BLaER1 (cell line): ENCODE results near the gene MAGEA4.
"Not testable (repeated sequence)": the region's sequence is repeated elsewhere in the genome, so short reads cannot be mapped to it uniquely, and the experiment has no call there.

ENCODE experiments used
- H3K27ac ChIP-seq: shearing (Covaris generic); formaldehyde crosslinking; 2 replicates; pipeline ENCODE4 v1.8.1; 2022
- H3K27me3 ChIP-seq: shearing (Covaris generic); formaldehyde crosslinking; 2 replicates; pipeline ENCODE4 v1.8.1; 2022
- H3K36me3 ChIP-seq: shearing (Covaris generic); formaldehyde crosslinking; 2 replicates; pipeline ENCODE4 v1.8.1; 2022
- H3K4me1 ChIP-seq: shearing (Covaris generic); formaldehyde crosslinking; 2 replicates; pipeline ENCODE4 v1.8.1; 2022
- H3K4me2 ChIP-seq: shearing (Covaris generic); formaldehyde crosslinking; 2 replicates; pipeline ENCODE4 v1.8.1; 2022
- H3K4me3 ChIP-seq: shearing (Covaris generic); formaldehyde crosslinking; 2 replicates; pipeline ENCODE4 v1.8.1; 2022
- H3K9ac ChIP-seq: shearing (Covaris generic); formaldehyde crosslinking; 2 replicates; pipeline ENCODE4 v1.8.1; 2022
- H3K9me3 ChIP-seq: shearing (Covaris generic); formaldehyde crosslinking; 2 replicates; pipeline ENCODE4 v1.8.1; 2022
- H4K20me1 ChIP-seq: shearing (Covaris generic); formaldehyde crosslinking; 2 replicates; pipeline ENCODE4 v1.8.1; 2022
- Cebpa-rat ChIP-seq: shearing (Covaris generic); IDR thresholded peaks from 2 replicates; pipeline ENCODE4 v1.8.1; 2022

MAGEA4 gene

DNA sequence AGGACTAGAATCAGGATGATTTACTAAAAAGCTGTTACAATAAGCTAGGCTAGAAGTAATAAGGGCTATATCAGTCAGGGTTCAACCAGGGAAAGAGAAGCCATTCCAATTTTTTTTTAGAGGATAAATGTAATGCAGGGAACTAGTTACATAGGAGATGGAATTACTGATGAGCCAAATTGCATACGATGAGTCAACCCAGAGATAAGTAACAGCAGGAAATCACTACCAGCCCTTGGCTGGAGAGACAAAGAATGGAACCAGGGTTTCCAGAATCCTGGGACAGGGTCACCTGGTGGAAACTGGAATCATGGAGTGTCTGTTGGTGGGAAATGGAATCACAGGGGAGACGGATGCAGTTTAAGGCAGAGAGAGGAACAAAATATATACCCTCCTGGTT is 13.1 kb upstream of the MAGEA4 start:
- H3K36me3 ChIP-seq, result no peaks in the 10 kb centered on the region

DNA sequence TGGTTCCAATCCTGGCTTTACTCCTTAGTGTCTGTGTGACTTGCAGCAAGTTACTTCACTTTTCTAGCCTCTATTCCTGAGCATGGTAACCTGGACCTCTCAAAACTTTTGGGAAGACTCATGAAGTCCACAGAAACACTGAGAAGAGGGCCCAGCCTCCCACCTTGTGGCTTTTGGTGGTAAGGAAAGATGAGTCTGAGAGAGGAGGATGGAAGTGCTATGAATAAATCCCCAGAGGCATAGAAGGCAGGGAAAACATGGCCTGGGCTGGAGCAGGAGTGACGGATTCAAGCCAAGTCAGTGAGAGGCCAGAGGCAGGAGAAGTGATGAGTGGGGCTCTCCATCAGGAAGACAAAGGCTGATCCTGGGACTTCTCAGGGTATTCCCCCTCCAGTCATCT is 10.9 kb upstream of the MAGEA4 start:
- no peak for TF ChIP-seq Cebpa-rat
- peaks cover 90% of the 10 kb centered on the region for H3K27me3 ChIP-seq
- no peak overlapping the region for H3K4me2 ChIP-seq

More for the DNA sequence above, 13.1 kb upstream of the MAGEA4 start:
- Histone ChIP-seq H3K4me3 (no peak overlapping the region), H3K27me3 (peaks cover 98% of the 10 kb centered on the region), H4K20me1 (no peaks in the 10 kb centered on the region), H3K9me3 (no peaks in the 10 kb centered on the region), H3K4me2 (no peak overlapping the region), H3K27ac (no peak overlapping the region), H3K4me1 (no peaks in the 10 kb centered on the region), H3K9ac (no peak overlapping the region)
- no peak for TF ChIP-seq Cebpa-rat

DNA sequence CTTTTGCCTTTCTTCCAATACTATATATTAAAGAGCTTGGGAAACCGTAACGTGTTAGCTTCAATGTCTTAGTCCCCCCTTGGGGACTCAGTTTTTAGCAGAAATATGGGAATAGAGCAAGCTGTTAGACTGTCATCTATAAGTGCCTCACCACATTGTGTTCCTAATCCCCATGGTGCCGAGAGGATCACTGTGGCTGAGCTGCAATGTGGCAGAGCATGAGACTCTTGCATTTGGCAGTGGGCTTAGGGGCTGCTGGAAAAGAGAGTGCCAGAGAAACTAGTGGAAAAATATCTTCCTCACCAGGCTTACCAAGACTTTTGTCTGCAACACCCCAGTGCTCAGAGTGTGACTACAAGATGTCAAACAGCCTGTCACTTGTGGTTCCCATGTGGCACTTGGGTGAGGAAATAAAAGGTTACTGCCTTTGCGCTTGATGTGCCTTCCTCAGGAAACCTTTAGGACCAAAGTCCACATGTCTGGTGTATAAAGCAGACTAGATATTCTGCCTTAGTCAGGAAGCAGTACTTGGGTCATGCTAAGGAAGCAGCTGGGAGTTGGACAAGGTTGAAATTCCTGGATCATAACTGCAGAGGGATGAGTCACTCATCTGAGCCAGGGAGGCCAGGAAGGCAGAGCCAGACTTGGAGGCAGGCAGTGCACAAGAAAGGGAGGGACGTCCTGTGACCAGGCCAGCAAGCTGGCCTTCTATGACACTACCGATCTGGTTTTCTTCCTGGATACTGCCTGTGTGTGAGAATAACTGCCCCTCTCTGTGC is 9.7 kb upstream of the MAGEA4 start:
- Histone ChIP-seq H3K4me2 (no peak overlapping the region), H3K9me3 (no peaks in the 10 kb centered on the region), H3K27me3 (peaks cover 87% of the 10 kb centered on the region), H3K27ac (no peak overlapping the region), H3K4me1 (no peaks in the 10 kb centered on the region), H3K9ac (no peak overlapping the region), H3K36me3 (no peaks in the 10 kb centered on the region), H4K20me1 (no peaks in the 10 kb centered on the region), H3K4me3 (no peak overlapping the region)
- TF ChIP-seq Cebpa-rat, result no peak

More for the DNA sequence above, 10.9 kb upstream of the MAGEA4 start:
- H3K27ac ChIP-seq, result no peak overlapping the region
- no peaks in the 10 kb centered on the region for H4K20me1 ChIP-seq
- no peaks in the 10 kb centered on the region for H3K4me1 ChIP-seq
- no peak overlapping the region for H3K9ac ChIP-seq
- no peaks in the 10 kb centered on the region for H3K9me3 ChIP-seq
- no peak overlapping the region for H3K4me3 ChIP-seq
- no peaks in the 10 kb centered on the region for H3K36me3 ChIP-seq

DNA sequence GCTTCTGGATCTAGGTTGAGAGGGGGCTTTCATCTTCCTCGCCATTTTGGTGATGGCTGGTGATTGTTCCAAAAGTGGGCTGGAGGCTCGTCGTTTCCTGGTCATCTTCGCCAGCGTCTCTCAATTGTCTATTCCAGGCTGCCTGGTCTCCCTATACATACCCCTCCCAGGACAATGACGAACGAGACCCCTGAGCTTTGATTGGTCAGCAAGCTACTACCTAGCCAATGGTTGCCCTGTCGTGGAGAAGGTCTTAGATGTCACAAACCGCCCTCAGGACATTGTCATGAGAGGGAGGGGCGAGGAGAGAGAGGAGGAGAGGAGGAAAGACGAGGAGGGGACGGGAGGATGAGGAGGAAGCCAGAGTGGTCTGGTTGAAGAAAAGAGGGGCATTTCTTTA is 7.7 kb upstream of the MAGEA4 start:
- H3K9me3 ChIP-seq, result no peaks in the 10 kb centered on the region
- no peak for TF ChIP-seq Cebpa-rat

DNA sequence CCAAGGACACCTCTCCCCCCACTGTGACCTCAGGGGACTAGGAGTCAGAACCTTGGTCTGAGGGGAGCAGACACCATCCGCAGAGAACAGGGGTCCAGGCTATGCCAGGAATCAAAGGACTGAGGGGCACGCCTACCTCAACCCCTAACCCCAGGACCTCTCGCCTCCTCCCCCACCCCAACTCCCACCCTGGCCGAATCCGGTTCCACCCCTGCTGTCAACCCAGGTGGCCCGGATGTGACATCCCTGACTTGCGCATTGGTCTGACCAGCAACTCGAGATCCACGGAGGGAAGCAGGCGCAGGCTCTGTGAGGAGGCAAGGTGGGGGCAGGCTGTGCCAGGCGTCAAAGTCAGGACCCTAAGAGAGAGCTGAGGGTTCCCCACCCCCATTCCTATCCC is 468 bp upstream of the MAGEA4 start:
- no peaks in the 10 kb centered on the region for H4K20me1 ChIP-seq
- TF ChIP-seq Cebpa-rat, result no peak

More for the DNA sequence above, 7.7 kb upstream of the MAGEA4 start:
- H3K4me1 ChIP-seq, result no peaks in the 10 kb centered on the region
- no peak overlapping the region for H3K4me2 ChIP-seq
- H3K4me3 ChIP-seq, result no peak overlapping the region
- no peak overlapping the region for H3K27ac ChIP-seq
- no peaks in the 10 kb centered on the region for H4K20me1 ChIP-seq
- peaks cover 85% of the 10 kb centered on the region for H3K27me3 ChIP-seq
- H3K36me3 ChIP-seq, result no peaks in the 10 kb centered on the region
- H3K9ac ChIP-seq, result no peak overlapping the region

DNA sequence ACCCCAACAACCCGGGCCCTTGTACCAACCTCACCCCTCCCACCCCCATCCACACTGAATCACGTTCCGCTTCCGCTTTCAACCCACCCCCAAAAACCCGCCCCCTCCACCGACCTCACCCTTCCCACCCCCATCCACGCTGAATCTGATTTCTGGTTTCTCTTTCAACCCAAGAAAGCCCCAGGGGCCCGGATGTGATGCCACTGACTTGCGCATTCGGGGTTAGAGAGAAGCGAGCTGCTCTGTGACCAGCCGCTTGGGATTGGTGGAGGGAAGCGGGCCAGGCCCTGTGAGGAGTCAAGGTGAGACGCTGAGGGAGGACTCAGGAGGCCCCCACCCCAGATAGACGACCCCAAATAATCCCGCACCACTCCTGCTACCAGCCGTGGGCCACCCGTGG is 6.0 kb downstream of the MAGEA4 start:
- H3K27ac ChIP-seq, H3K4me1 ChIP-seq, H3K36me3 ChIP-seq, H3K4me2 ChIP-seq, H3K9ac ChIP-seq, H4K20me1 ChIP-seq, H3K4me3 ChIP-seq: not testable (repeated sequence)
- peaks cover 10% of the 10 kb centered on the region; the same call in 1 of the 2 replicates for H3K9me3 ChIP-seq
- peaks cover 15% of the 10 kb centered on the region; the same call in 1 of the 2 replicates for H3K27me3 ChIP-seq

More for the DNA sequence above, 468 bp upstream of the MAGEA4 start:
- Histone ChIP-seq H3K9ac (no peak overlapping the region), H3K9me3 (no peaks in the 10 kb centered on the region), H3K4me1 (no peaks in the 10 kb centered on the region), H3K36me3 (no peaks in the 10 kb centered on the region), H3K27me3 (peaks cover 33% of the 10 kb centered on the region), H3K4me2 (no peak overlapping the region), H3K27ac (no peak overlapping the region), H3K4me3 (no peak overlapping the region)

DNA sequence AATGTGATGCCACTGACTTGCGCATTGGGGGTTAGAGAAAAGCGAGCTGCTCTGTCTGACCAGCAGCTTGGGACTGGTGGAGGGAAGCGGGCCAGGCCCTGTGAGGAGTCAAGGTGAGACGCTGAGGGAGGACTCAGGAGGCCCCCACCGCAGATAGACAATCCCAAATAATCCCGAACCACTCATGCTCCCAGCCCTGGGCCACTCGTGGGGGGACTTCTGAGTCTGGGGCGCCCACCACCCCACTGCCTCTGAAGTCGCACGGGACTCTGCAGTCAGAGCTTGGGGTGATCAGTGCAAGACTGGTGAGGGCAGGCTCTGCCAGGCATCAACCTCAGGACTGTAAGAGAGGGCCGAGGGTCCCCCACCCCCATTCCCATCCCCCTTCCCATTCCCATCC is 6.9 kb downstream of the MAGEA4 start:
- H3K27ac ChIP-seq, result no peak overlapping the region
- H3K9me3 ChIP-seq, result peaks cover 10% of the 10 kb centered on the region; the same call in 1 of the 2 replicates

DNA sequence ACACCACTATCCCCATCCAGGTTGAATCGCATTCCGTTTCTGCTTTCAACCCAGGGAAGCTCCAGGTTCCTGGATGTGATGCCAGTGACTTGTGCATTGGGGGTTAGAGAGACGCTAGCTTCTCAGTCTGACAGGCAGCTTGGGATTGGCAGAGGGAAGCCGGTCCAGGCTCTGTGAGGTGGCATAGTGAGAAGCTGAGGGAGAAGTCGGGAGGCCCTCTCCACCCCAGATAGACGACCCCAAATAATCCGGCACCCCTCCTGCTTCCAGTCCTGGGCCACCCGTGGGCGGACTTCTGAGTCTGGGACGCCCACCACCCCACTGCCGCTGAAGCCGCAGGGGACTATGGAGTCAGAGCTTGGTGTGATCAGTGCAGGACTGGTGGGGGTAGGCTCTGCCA is 7.4 kb downstream of the MAGEA4 start:
- Histone ChIP-seq H3K27me3 (peaks cover 28% of the 10 kb centered on the region), H3K27ac (no peak overlapping the region), H4K20me1 (no peaks in the 10 kb centered on the region; the same call in 1 of the 2 replicates), H3K36me3 (no peaks in the 10 kb centered on the region), H3K4me1 (no peaks in the 10 kb centered on the region), H3K9me3 (peaks cover 10% of the 10 kb centered on the region; the same call in 1 of the 2 replicates), H3K4me2 (no peak overlapping the region), H3K9ac (no peak overlapping the region), H3K4me3 (no peak overlapping the region)
- no peak for TF ChIP-seq Cebpa-rat

More for the DNA sequence above, 6.9 kb downstream of the MAGEA4 start:
- Histone ChIP-seq H3K4me3 (no peak overlapping the region), H3K4me1 (no peaks in the 10 kb centered on the region), H3K27me3 (peaks cover 23% of the 10 kb centered on the region), H3K4me2 (no peak overlapping the region), H3K36me3 (no peaks in the 10 kb centered on the region), H3K9ac (no peak overlapping the region), H4K20me1 (no peaks in the 10 kb centered on the region; the same call in 1 of the 2 replicates)
- TF ChIP-seq Cebpa-rat, result no peak

- Histone ChIP-seq H3K27me3 (peaks cover 33% of the 10 kb centered on the region), H3K4me2 (no peak overlapping the region), H3K9me3 (peaks cover 10% of the 10 kb centered on the region; the same call in 1 of the 2 replicates), H3K4me3 (no peak overlapping the region), H3K36me3 (no peaks in the 10 kb centered on the region), H4K20me1 (no peaks in the 10 kb centered on the region; the same call in 1 of the 2 replicates), H3K4me1 (no peaks in the 10 kb centered on the region), H3K27ac (no peak overlapping the region), H3K9ac (no peak overlapping the region)
- TF ChIP-seq Cebpa-rat, result no peak
Observed at GRCh38 chrX:151920530-151920929, 7.8 kb downstream of the MAGEA4 start.

- Histone ChIP-seq H3K27me3 (peaks cover 40% of the 10 kb centered on the region), H3K4me1 (no peaks in the 10 kb centered on the region), H3K4me3 (no peak overlapping the region), H3K27ac (no peak overlapping the region), H4K20me1 (no peaks in the 10 kb centered on the region; the same call in 1 of the 2 replicates), H3K4me2 (no peak overlapping the region), H3K36me3 (no peaks in the 10 kb centered on the region), H3K9ac (no peak overlapping the region), H3K9me3 (peaks cover 10% of the 10 kb centered on the region; the same call in 1 of the 2 replicates)
- no peak for TF ChIP-seq Cebpa-rat
Observed at GRCh38 chrX:151921292-151921691, 8.6 kb downstream of the MAGEA4 start.
